Tibial nerve (tissue), 4 donors: Measurements from ENCODE around the gene BICRA.

Experiments used
- EP300 ChIP-seq, 2 donors: sonication (generic); formaldehyde crosslinking; IDR thresholded peaks; one replicate each; pipeline ENCODE4 v1.6.1; 2017; ENCODE audit warnings: antibody characterized with exemption in 2 of 2, mild to moderate bottlenecking in 1 of 2
- POLR2A ChIP-seq, 2 donors: fragments of 450-650 bp; IDR thresholded peaks; one replicate each; pipeline ENCODE4 v1.6.1; 2017; ENCODE audit warnings: antibody characterized with exemption in 2 of 2, mild to moderate bottlenecking in 2 of 2, moderate library complexity in 2 of 2
- TF ChIP-seq, protein P1 (sequence below), 5 experiments: fragments of 200-600 bp in 3 of 5; fragments of 450-650 bp in 2 of 5; sonication (generic) in 3 of 5; IDR thresholded peaks; one replicate each; pipeline ENCODE4 v1.5.1; 2016 to 2019; ENCODE audit warnings: antibody characterized with exemption in 5 of 5, mild to moderate bottlenecking in 3 of 5, moderate library complexity in 2 of 5

DNA sequence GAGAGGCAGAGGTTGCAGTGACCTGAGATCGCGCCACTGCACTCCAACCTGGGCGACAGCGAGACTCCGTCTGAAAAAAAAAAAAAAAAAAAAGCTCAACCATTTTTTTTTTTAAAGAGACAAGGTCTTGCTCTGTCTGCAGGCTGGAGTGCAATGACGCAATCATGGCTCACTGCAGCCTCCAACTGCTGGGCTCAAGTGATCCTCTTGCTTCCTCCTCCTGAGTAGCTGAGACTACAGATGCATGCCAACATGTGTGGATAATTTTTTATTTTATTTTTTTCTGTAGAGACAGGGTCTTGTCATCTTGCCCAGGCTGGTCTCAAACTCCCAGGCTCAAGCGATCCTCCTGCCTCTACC lies 114.6 kb downstream of the BICRA start:
- TF ChIP-seq, protein P1, sequence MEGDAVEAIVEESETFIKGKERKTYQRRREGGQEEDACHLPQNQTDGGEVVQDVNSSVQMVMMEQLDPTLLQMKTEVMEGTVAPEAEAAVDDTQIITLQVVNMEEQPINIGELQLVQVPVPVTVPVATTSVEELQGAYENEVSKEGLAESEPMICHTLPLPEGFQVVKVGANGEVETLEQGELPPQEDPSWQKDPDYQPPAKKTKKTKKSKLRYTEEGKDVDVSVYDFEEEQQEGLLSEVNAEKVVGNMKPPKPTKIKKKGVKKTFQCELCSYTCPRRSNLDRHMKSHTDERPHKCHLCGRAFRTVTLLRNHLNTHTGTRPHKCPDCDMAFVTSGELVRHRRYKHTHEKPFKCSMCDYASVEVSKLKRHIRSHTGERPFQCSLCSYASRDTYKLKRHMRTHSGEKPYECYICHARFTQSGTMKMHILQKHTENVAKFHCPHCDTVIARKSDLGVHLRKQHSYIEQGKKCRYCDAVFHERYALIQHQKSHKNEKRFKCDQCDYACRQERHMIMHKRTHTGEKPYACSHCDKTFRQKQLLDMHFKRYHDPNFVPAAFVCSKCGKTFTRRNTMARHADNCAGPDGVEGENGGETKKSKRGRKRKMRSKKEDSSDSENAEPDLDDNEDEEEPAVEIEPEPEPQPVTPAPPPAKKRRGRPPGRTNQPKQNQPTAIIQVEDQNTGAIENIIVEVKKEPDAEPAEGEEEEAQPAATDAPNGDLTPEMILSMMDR (IDR thresholded peaks at IDR 0.05): no peak
- TF ChIP-seq POLR2A (IDR thresholded peaks at IDR 0.05): no peak
- no peak for TF ChIP-seq EP300 (IDR thresholded peaks at IDR 0.05)
